H1 (cell line): ENCODE results near the gene SLC5A8. TPM values are rescaled to one million over a fixed set of nuclear protein-coding genes. Genes with fewer than 3 reads are reported as not detected.

Experiments
- CTCF ChIA-PET: fragments of 300-600 bp; sonication (Branson Sonifier 250); formaldehyde crosslinking; loops from one replicate; lab custom pipeline; 2021; ENCODE audit not compliant: partially characterized antibody; lab: Charles Lee
- POLR2A ChIA-PET: fragments of 300-600 bp; sonication (Branson Sonifier 250); formaldehyde crosslinking; loops from one replicate; lab custom pipeline; 2021; ENCODE audit warnings: inconsistent platforms; ENCODE audit not compliant: partially characterized antibody; lab: Charles Lee
- DNase-seq, 2 experiments: peaks; one replicate each; pipeline versions ENCODE4 v3.0.0 to v3.0.0-alpha.2; 2010 to 2022; ENCODE audit warnings: low spot score in 2 of 2, low read depth in 1 of 2, mixed read lengths in 1 of 2
- FAIRE-seq: peaks from 2 replicates; lab custom pipeline; 2011; peaks lifted over from hg19 to GRCh38; lab: Jason Lieb, UNC
- H2AFZ ChIP-seq: 2 replicates; pipeline ENCODE4 v1.8.1; 2012; ENCODE audit warnings: low read length, inconsistent platforms
- H2AK5ac ChIP-seq: 2 replicates; pipeline ENCODE4 v1.6.1; 2013; ENCODE audit warnings: low read depth, low read length
- H2BK120ac ChIP-seq: replicated peaks from 2 replicates; pipeline ENCODE3; 2013; ENCODE audit warnings: low read depth, low read length, inconsistent platforms
- H2BK12ac ChIP-seq: 2 replicates; pipeline ENCODE4 v1.6.1; 2013; ENCODE audit warnings: low read depth, low read length
- H2BK15ac ChIP-seq: 2 replicates; pipeline ENCODE4 v1.6.1; 2013; ENCODE audit warnings: low read length
- H2BK20ac ChIP-seq: 2 replicates; pipeline ENCODE4 v1.6.1; 2013; ENCODE audit warnings: low read length
- H2BK5ac ChIP-seq: 2 replicates; pipeline ENCODE4 v1.6.1; 2013; ENCODE audit warnings: low read depth, low read length
- H3K14ac ChIP-seq: 2 replicates; pipeline ENCODE4 v1.6.1; 2013; ENCODE audit warnings: inconsistent platforms; ENCODE audit not compliant: insufficient read length
- H3K18ac ChIP-seq: 2 replicates; pipeline ENCODE4 v1.6.1; 2013; ENCODE audit warnings: low read length; ENCODE audit errors: extremely low read depth
- H3K23ac ChIP-seq: 2 replicates; pipeline ENCODE4 v1.6.1; 2013; ENCODE audit warnings: inconsistent platforms; ENCODE audit not compliant: insufficient read length
- H3K23me2 ChIP-seq: 2 replicates; pipeline ENCODE4 v1.6.1; 2013; ENCODE audit warnings: low read depth, low read length
- H3K27ac ChIP-seq: 2 replicates; pipeline ENCODE4 v1.6.1; 2011; ENCODE audit warnings: low read depth, low read length, inconsistent platforms
- H3K27me3 ChIP-seq, 4 experiments: replicated peaks in 1 of 4; 1 replicate in 1 of 4; 2 replicates in 3 of 4; pipeline versions ENCODE4 v1.6.1 to v1.8.1; 2011 to 2013; ENCODE audit warnings: low read length in 3 of 4, mild to moderate bottlenecking in 3 of 4, inconsistent platforms in 2 of 4, mixed read lengths in 2 of 4, moderate library complexity in 1 of 4; ENCODE audit not compliant: control insufficient read depth in 3 of 4, insufficient read depth in 3 of 4; ENCODE audit errors: extremely low read depth in 1 of 4
- H3K36me3 ChIP-seq, 4 experiments: 2 replicates each; pipeline versions ENCODE4 v1.6.1 to v1.8.1; 2011 to 2013; ENCODE audit warnings: mild to moderate bottlenecking in 4 of 4, low read length in 3 of 4, moderate library complexity in 2 of 4, control low read depth in 1 of 4, inconsistent platforms in 1 of 4; ENCODE audit not compliant: insufficient read depth in 4 of 4, control insufficient read depth in 2 of 4
- H3K4ac ChIP-seq: replicated peaks from 2 replicates; pipeline ENCODE3; 2013; ENCODE audit warnings: low read length, low read depth, mixed read lengths, inconsistent platforms; ENCODE audit not compliant: insufficient read length
- H3K4me1 ChIP-seq, 4 experiments: replicated peaks in 1 of 4; 1 replicate in 1 of 4; 2 replicates in 3 of 4; pipeline versions ENCODE4 v1.6.1 to v1.8.1; 2011 to 2013; ENCODE audit warnings: low read length in 3 of 4, inconsistent platforms in 2 of 4, mixed read lengths in 1 of 4; ENCODE audit not compliant: insufficient read depth in 4 of 4, control insufficient read depth in 3 of 4
- H3K4me2 ChIP-seq, 2 experiments: 2 replicates each; pipeline versions ENCODE4 v1.6.1 to v1.8.1; 2011 to 2013; ENCODE audit warnings: low read depth in 2 of 2, low read length in 2 of 2, control low read depth in 1 of 2, inconsistent platforms in 1 of 2, mild to moderate bottlenecking in 1 of 2; ENCODE audit not compliant: insufficient read depth in 1 of 2
- H3K4me3 ChIP-seq, 4 experiments: fragments of 200-600, 300-600 bp in 1 of 4; sonication (generic), shearing (Covaris generic), sonication (Bioruptor Twin) in 1 of 4; 2 replicates each; pipeline versions ENCODE4 v1.5.1 to v1.8.1; 2011 to 2016; ENCODE audit warnings: low read length in 4 of 4, low read depth in 3 of 4, control low read depth in 2 of 4, inconsistent platforms in 2 of 4, mild to moderate bottlenecking in 2 of 4, mixed read lengths in 1 of 4, moderate library complexity in 1 of 4; ENCODE audit not compliant: insufficient read depth in 2 of 4; ENCODE audit errors: extremely low read depth in 1 of 4
- H3K56ac ChIP-seq: replicated peaks from 2 replicates; pipeline ENCODE3; 2013; ENCODE audit warnings: low read depth, mild to moderate bottlenecking, mixed read lengths, low read length, inconsistent platforms; ENCODE audit not compliant: insufficient read length
- H3K79me1 ChIP-seq: 2 replicates; pipeline ENCODE4 v1.6.1; 2013; ENCODE audit warnings: low read depth, low read length, control low read depth
- H3K79me2 ChIP-seq, 2 experiments: 2 replicates each; pipeline versions ENCODE4 v1.6.1 to v1.8.1; 2012 to 2013; ENCODE audit warnings: low read length in 2 of 2, mild to moderate bottlenecking in 2 of 2, inconsistent platforms in 1 of 2; ENCODE audit not compliant: insufficient read depth in 2 of 2, control insufficient read depth in 1 of 2
- H3K9ac ChIP-seq, 4 experiments: replicated peaks in 1 of 4; 1 replicate in 1 of 4; 2 replicates in 3 of 4; pipeline versions ENCODE4 v1.6.1 to v1.8.1; 2011 to 2013; ENCODE audit warnings: low read depth in 3 of 4, low read length in 3 of 4, control low read depth in 2 of 4, mild to moderate bottlenecking in 2 of 4, moderate library complexity in 2 of 4, inconsistent platforms in 1 of 4; ENCODE audit errors: extremely low read depth in 1 of 4
- H3K9me3 ChIP-seq, 2 experiments: 2 replicates each; pipeline versions ENCODE4 v1.6.1 to v1.8.1; 2012 to 2013; ENCODE audit warnings: mild to moderate bottlenecking in 2 of 2, moderate library complexity in 2 of 2, control low read depth in 1 of 2, inconsistent platforms in 1 of 2, low read depth in 1 of 2, low read length in 1 of 2, mixed read lengths in 1 of 2; ENCODE audit not compliant: insufficient read depth in 2 of 2
- H4K20me1 ChIP-seq, 2 experiments: replicated peaks in 1 of 2; 2 replicates each; pipeline versions ENCODE3 to v1.8.1; 2011 to 2013; ENCODE audit warnings: inconsistent platforms in 2 of 2, low read length in 2 of 2, mild to moderate bottlenecking in 1 of 2; ENCODE audit not compliant: insufficient read depth in 2 of 2, control insufficient read depth in 1 of 2
- H4K5ac ChIP-seq: 2 replicates; pipeline ENCODE4 v1.6.1; 2013; ENCODE audit warnings: low read length, low read depth, mixed read lengths, inconsistent platforms; ENCODE audit not compliant: insufficient read length
- H4K8ac ChIP-seq: 2 replicates; pipeline ENCODE4 v1.8.0; 2013; ENCODE audit warnings: mild to moderate bottlenecking, moderate library complexity, low read length, inconsistent platforms; ENCODE audit not compliant: insufficient read depth; ENCODE audit errors: extremely low read depth
- H4K91ac ChIP-seq: replicated peaks from 2 replicates; pipeline ENCODE3; 2013; ENCODE audit warnings: low read length, mixed read lengths, inconsistent platforms; ENCODE audit not compliant: insufficient read length
- CBX5 ChIP-seq: fragments of 300-800, 300-1000 bp; sonication (generic); IDR thresholded peaks from 2 replicates; pipeline ENCODE4 v1.7.1; 2016; ENCODE audit warnings: antibody characterized with exemption, low read length, low read depth
- CTCF ChIP-seq, 3 experiments: IDR thresholded peaks; 1 replicate in 2 of 3; 2 replicates in 1 of 3; pipeline versions ENCODE4 v1.5.1 to v1.6.1; 2011; ENCODE audit warnings: low read length in 3 of 3, mild to moderate bottlenecking in 3 of 3, inconsistent platforms in 2 of 3, low read depth in 1 of 3, moderate library complexity in 1 of 3; ENCODE audit not compliant: insufficient read depth in 1 of 3; ENCODE audit errors: control extremely low read depth in 1 of 3
- KDM1A ChIP-seq: fragments of 200-600, 300-600 bp; sonication (generic); IDR thresholded peaks from 2 replicates; pipeline ENCODE4 v1.7.1; 2016; ENCODE audit warnings: mild to moderate bottlenecking, low read length, borderline replicate concordance
- RAD21 ChIP-seq, 2 experiments: IDR thresholded peaks in 1 of 2; conservative IDR thresholded peaks in 1 of 2; 2 replicates each; pipeline ENCODE4 v1.6.1; 2011; ENCODE audit warnings: low read depth in 2 of 2, low read length in 2 of 2, improper control_type of control experiment in 1 of 2, inconsistent platforms in 1 of 2, mild to moderate bottlenecking in 1 of 2, moderate library complexity in 1 of 2
- WGBS, 2 experiments: shearing (Covaris generic) in 1 of 2; methylation state at CpG; one replicate each; pipeline versions ENCODE4 v1.1.6 to v1.1.7; 2013 to 2015; ENCODE audit warnings: low lambda C conversion rate in 2 of 2, mixed read lengths in 2 of 2, inconsistent platforms in 1 of 2, low coverage in 1 of 2, missing lambda C conversion rate in 1 of 2; ENCODE audit not compliant: insufficient replicate concordance in 2 of 2, insufficient coverage in 1 of 2, insufficient read length in 1 of 2; ENCODE audit errors: extremely low coverage in 1 of 2, missing lambda C conversion rate in 1 of 2; 5-methylcytosine and 5-hydroxymethylcytosine counted together
- polyA plus RNA-seq, 7 experiments: library from polyadenylated mRNA; depleted of rRNA in 3 of 7; stranded (reverse) in 5 of 7; unstranded in 2 of 7; fragments of >200 nt in 5 of 7; fragments of 200-250 nt in 2 of 7; gene quantifications; 1 replicate in 5 of 7; 2 replicates in 1 of 7; 4 replicates in 1 of 7; pipeline versions ENCODE4 v1.2.1 to v1.2.3, GENCODE V29; 2011 to 2013; ENCODE audit warnings: missing spikeins in 2 of 7, mixed read lengths in 2 of 7
- total RNA-seq: library from RNA; stranded (reverse); fragmentation: NEBNext Ultra II Directional; extraction: Animal tissue kit (Norgen Biotek cat#: 25700); gene quantifications from 2 replicates; pipeline ENCODE4 v1.2.1, GENCODE V29; 2021

Gene SLC5A8
- total and polyA plus RNA-seq, 2 of the 8 experiments (the other 6 are each of a cell fraction or from before 2014, with no cell fraction given), result 0.11 to 0.21 TPM

DNA sequence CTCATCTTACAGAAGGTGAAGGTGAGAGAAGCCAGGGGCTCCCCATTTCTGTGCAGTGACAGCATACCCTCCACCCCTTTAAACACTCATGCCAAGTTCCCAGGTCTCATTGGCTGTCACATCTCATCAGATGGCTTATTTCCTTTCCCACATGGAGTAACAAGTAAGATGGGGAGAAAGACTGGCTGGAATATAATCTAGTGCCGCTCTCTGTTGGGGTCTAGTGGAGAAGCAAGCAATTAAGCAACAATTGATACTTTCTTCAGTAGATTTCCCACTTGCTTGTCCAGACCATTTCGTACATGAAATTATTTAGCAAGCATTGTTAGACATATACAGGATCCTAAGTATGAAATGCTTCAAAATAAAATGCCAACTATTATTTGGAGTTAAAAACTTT, 92.2 kb downstream of the SLC5A8 start:
- CTCF ChIA-PET, result interaction anchor here (0.9 to 1.3 kb wide), 5 partner anchors 51 to 451 kb away, joined by 3 to 4 read pairs (median 3); no protein-coding TSS in a partner anchor
- Histone ChIP-seq H3K18ac (no peak overlapping the region), H3K9me3 (no peaks in the 10 kb centered on the region), H3K27me3 (no peaks in the 10 kb centered on the region), H2AFZ (no peak overlapping the region), H3K79me1 (no peaks in the 10 kb centered on the region), H3K4me2 (no peak overlapping the region), H2BK20ac (no peak overlapping the region), H3K4me3 (no peak overlapping the region), H3K9ac (no peak overlapping the region), H4K20me1 (no peaks in the 10 kb centered on the region), H3K56ac (no peak overlapping the region), H3K23me2 (no peaks in the 10 kb centered on the region), H3K4me1 (no peaks in the 10 kb centered on the region), H3K27ac (no peak overlapping the region), H3K23ac (no peak overlapping the region), H2BK120ac (no peak overlapping the region), H4K91ac (no peak overlapping the region), H2BK12ac (no peak overlapping the region), H4K5ac (no peak overlapping the region), H3K14ac (no peak overlapping the region), H4K8ac (no peak overlapping the region), H2BK5ac (no peak overlapping the region), H3K4ac (no peak overlapping the region), H2AK5ac (no peak overlapping the region), H3K79me2 (no peaks in the 10 kb centered on the region), H3K36me3 (no peaks in the 10 kb centered on the region), H2BK15ac (no peak overlapping the region)
- FAIRE-seq (no peak), DNase-seq (no peak)
- POLR2A ChIA-PET, result no interaction called here
- WGBS, 2 experiments, result 91% methylated on average over 2 of the region's 2 CpGs; no CpG with 5 or more reads in 1 of the 2 experiments
- TF ChIP-seq KDM1A, result no peak
- peak in 2 of 3 experiments; percentile 28 to 35; a peak in 2 of 4 replicates for TF ChIP-seq CTCF (IDR thresholded peaks at IDR 0.05; ENCODE audit: control extremely low read depth in 1 of 3, insufficient read depth in 1 of 3, low read depth in 1 of 3, low read length in 3 of 3)
- no peak for TF ChIP-seq CBX5
- peak; percentile 62 to 69 for TF ChIP-seq RAD21 (IDR thresholded peaks at IDR 0.05 in 1 of 2, conservative IDR thresholded peaks at IDR 0.05 in 1 of 2; ENCODE audit: low read depth in 2 of 2, low read length in 2 of 2)
